Natural killer cell (primary cell): ENCODE results near the gene NSMCE3. TPM values are rescaled to one million over a fixed set of nuclear protein-coding genes. Genes with fewer than 3 reads are reported as not detected.
A peak's percentile ranks its signal among the peaks of the same experiment; 100 is the strongest.

ENCODE experiments used
- ATAC-seq, 3 donors: fragments of 150-1000 bp in 2 of 3; fragments of 200-7000 bp in 1 of 3; cut with Tn5 transposase; 1 replicate in 1 of 3; 2 replicates in 2 of 3; pipeline ENCODE4 v1.10.0; 2021; ENCODE audit warnings: mild to moderate bottlenecking in 2 of 3, moderate library complexity in 2 of 3
- DNase-seq, 2 donors: peaks; one replicate each; pipeline versions ENCODE4 v3.0.0 to v3.0.0-alpha.2; 2013 to 2021; ENCODE audit warnings: mixed read lengths in 1 of 2
- H3K27ac ChIP-seq: one replicate; pipeline ENCODE4 v1.5.1; 2013; ENCODE audit warnings: mild to moderate bottlenecking, low read length
- H3K27me3 ChIP-seq: one replicate; pipeline ENCODE4 v1.6.1; 2013; ENCODE audit warnings: low read length; ENCODE audit not compliant: control insufficient read depth, insufficient read depth
- H3K36me3 ChIP-seq: one replicate; pipeline ENCODE4 v1.6.1; 2013; ENCODE audit warnings: low read length; ENCODE audit not compliant: control insufficient read depth, insufficient read depth
- H3K4me1 ChIP-seq: one replicate; pipeline ENCODE4 v1.6.1; 2013; ENCODE audit warnings: low read length; ENCODE audit not compliant: control insufficient read depth, insufficient read depth
- H3K4me3 ChIP-seq: one replicate; pipeline ENCODE4 v1.5.1; 2013; ENCODE audit warnings: low read length
- H3K9me3 ChIP-seq: one replicate; pipeline ENCODE4 v1.6.1; 2013; ENCODE audit warnings: low read length; ENCODE audit not compliant: control insufficient read depth, insufficient read depth
- H3K27ac Mint-ChIP-seq, 2 donors: one replicate each; pipeline ENCODE4 v1.8.0; 2022; ENCODE audit warnings: mild to moderate bottlenecking in 2 of 2, mixed read lengths in 2 of 2, moderate library complexity in 1 of 2
- H3K27me3 Mint-ChIP-seq, 2 donors: one replicate each; pipeline ENCODE4 v1.8.0; 2022; ENCODE audit warnings: low read depth in 2 of 2, mixed read lengths in 2 of 2
- H3K36me3 Mint-ChIP-seq: one replicate; pipeline ENCODE4 v1.8.0; 2022; ENCODE audit warnings: mixed read lengths
- H3K4me1 Mint-ChIP-seq, 2 donors: one replicate each; pipeline ENCODE4 v1.8.0; 2022; ENCODE audit warnings: mixed read lengths in 2 of 2
- H3K4me3 Mint-ChIP-seq: one replicate; pipeline ENCODE4 v1.8.0; 2022; ENCODE audit warnings: mild to moderate bottlenecking, moderate library complexity, mixed read lengths
- H3K9me3 Mint-ChIP-seq, 2 donors: one replicate each; pipeline ENCODE4 v1.8.0; 2022; ENCODE audit warnings: mixed read lengths in 2 of 2
- WGBS: methylation state at CpG from one replicate; pipeline ENCODE4 v1.1.7; 2013; ENCODE audit warnings: missing lambda C conversion rate; ENCODE audit not compliant: insufficient coverage; 5-methylcytosine and 5-hydroxymethylcytosine counted together
- intact Hi-C: fragments of 100-400 bp; cut with micrococcal nuclease; formaldehyde crosslinking; loops from one replicate; pipeline ENCODE4 v1.14.2; 2022
- total RNA-seq, 4 donors: library from RNA; stranded (reverse); fragments of 120-200 nt in 1 of 4; gene quantifications; one replicate each; pipeline versions ENCODE4 v1.2.3 to v1.2.4, GENCODE V29; 2013 to 2022
- TF ChIP-seq, protein P1 (sequence below): fragments of 200-600 bp; IDR thresholded peaks from one replicate; pipeline ENCODE4 v1.8.0; 2022; ENCODE audit warnings: antibody characterized with exemption

The NSMCE3 gene
- total RNA-seq, 3 donors from 2014 or later (not counting 1 experiment from before 2014, with no cell fraction given): 20.6 to 28.0 (median 22.0) TPM

DNA sequence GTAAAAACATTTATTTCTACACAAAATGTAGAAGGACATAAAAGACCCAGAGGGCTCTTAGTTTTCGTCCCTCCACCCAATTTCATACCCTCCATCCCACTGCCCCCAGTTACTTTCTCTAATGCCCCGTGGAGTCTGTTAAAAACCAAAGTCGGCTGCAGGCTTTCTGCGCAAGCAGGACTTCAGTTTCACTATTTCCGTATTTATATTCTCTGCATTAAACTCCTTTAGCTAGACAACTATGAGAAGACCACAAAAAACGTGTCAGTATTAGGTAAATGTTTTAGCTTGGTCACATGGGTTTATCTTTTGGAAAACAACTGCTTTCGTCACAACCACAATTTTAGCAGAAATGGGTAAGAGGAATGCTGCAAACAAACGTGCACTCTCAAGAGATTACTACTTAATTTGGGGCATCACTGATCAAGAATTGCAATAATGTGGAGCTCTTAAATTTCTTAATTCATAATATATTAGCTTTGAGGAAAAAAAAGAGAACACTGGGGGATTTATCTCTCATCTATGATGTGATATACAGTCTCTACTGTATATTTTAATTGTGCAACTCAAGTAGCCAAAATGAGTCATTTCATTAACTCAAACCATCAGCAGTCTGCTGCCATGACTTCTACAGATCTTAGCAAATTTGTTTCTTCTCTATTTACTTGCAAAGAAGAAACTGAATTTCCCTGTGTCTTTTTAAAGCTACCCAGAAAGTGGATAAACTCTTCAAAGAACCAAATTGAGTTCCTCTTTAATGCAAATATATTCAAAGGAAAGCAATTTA, 740 bp upstream of the NSMCE3 start:
- intact Hi-C loops: no loop called here
- H3K27me3 Mint-ChIP-seq: peaks cover 0 to 2% of the 10 kb centered on the region in 2 donors
- H3K9me3 Mint-ChIP-seq: no peaks in the 10 kb centered on the region
- TF ChIP-seq, protein P1, sequence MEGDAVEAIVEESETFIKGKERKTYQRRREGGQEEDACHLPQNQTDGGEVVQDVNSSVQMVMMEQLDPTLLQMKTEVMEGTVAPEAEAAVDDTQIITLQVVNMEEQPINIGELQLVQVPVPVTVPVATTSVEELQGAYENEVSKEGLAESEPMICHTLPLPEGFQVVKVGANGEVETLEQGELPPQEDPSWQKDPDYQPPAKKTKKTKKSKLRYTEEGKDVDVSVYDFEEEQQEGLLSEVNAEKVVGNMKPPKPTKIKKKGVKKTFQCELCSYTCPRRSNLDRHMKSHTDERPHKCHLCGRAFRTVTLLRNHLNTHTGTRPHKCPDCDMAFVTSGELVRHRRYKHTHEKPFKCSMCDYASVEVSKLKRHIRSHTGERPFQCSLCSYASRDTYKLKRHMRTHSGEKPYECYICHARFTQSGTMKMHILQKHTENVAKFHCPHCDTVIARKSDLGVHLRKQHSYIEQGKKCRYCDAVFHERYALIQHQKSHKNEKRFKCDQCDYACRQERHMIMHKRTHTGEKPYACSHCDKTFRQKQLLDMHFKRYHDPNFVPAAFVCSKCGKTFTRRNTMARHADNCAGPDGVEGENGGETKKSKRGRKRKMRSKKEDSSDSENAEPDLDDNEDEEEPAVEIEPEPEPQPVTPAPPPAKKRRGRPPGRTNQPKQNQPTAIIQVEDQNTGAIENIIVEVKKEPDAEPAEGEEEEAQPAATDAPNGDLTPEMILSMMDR: no peak
- H3K27me3 ChIP-seq: no peaks in the 10 kb centered on the region
- H3K4me1 Mint-ChIP-seq: peaks cover 50 to 51% of the 10 kb centered on the region in 2 donors
- peaks cover 9% of the 10 kb centered on the region for H3K4me1 ChIP-seq
- H3K27ac ChIP-seq: peak overlapping the region; percentile 98
- 0% methylated on average over 6 of the region's 8 CpGs for WGBS
- no peaks in the 10 kb centered on the region for H3K36me3 ChIP-seq
- H3K4me3 Mint-ChIP-seq: peak overlapping the region; percentile 96
- H3K27ac Mint-ChIP-seq: peak overlapping the region; percentile 94 to 95
- H3K36me3 Mint-ChIP-seq: no peaks in the 10 kb centered on the region
- H3K4me3 ChIP-seq: peak overlapping the region; percentile 72
- no peaks in the 10 kb centered on the region for H3K9me3 ChIP-seq
- DNase-seq (peak in 1 of 2 donors; percentile 82), ATAC-seq (peak; percentile 22 to 41 (median 23))

DNA sequence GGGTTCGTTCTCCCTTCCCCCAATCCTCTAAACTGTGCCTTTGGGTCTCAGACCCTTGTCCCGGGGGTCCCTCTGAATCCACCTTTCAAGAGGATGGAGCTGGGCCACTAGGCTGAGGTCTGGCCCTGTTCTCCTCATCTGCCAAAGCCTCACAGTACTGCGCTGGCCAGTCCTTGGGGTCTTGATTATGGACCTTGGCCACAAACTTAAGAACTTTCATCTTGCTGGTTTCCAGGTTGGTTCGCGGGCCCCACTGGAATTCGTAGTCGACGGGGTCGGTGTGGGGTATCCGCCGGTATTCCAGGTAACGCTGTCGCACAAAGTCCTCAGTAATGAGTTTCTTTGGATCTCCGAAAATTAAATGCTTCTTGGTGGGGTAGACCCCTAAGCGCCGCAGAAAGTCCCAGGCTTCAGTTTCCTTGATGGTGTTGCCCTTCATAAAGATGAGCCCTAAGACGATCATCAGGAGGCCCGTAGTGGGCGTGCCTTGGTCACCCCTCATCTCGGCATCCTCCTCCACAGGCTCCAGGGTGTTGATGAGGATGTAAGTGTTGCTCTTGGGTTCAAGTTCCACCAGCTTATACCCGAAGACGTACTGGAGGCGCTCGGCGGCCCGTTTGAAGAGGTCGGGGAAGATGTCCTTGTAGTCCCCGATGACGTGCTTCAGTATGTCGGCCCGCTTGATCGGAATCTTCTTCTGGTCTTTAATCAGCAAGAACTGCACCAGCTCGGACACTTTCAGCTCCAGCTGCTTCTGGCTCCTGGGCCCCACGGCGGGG, 727 bp downstream of the NSMCE3 start:
- H3K27ac ChIP-seq: peak overlapping the region; percentile 98
- peaks cover 0 to 2% of the 10 kb centered on the region in 2 donors for H3K27me3 Mint-ChIP-seq
- H3K4me1 ChIP-seq: peaks cover 9% of the 10 kb centered on the region
- DNase-seq (peak; percentile 54 to 75), ATAC-seq (peak; percentile 35 to 54 (median 42))
- WGBS: 7% methylated on average over 31 of the region's 35 CpGs
- H3K9me3 ChIP-seq: no peaks in the 10 kb centered on the region
- H3K4me3 ChIP-seq: peak overlapping the region; percentile 72
- H3K36me3 Mint-ChIP-seq: no peaks in the 10 kb centered on the region
- peak overlapping the region; percentile 97 for H3K4me3 Mint-ChIP-seq
- TF ChIP-seq, protein P1: no peak
- no peaks in the 10 kb centered on the region for H3K9me3 Mint-ChIP-seq
- peak overlapping the region; percentile 94 to 95 for H3K27ac Mint-ChIP-seq
- no peaks in the 10 kb centered on the region for H3K27me3 ChIP-seq
- intact Hi-C loops: no loop called here
- H3K4me1 Mint-ChIP-seq: peaks cover 50 to 51% of the 10 kb centered on the region in 2 donors
- no peaks in the 10 kb centered on the region for H3K36me3 ChIP-seq

DNA sequence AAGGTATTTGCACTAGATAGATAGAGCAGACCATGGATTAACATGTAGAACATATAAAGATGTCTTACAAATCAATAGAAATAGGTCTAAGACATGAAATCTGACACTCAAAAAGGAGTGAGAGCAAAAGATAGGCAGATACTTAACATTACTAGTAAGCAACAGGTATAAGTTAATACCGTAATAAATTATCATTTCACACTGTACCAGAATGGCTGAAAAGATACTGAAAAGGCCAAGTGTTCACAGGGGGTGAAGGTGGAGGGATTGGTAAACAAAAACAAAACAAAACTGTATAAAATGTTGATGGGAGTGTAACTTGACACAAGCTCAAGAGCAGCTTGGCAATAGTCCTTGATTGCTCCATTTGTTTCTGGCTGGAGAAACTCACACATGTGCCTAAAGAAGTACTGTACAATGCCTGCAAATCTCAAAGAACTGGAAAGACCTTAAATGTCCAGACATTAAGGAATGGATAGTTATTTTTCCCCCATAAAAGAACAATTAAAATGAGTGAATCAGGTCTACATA, 3.5 kb downstream of the NSMCE3 start:
- Histone ChIP-seq H3K4me1 (peaks cover 9% of the 10 kb centered on the region), H3K4me3 (no peak overlapping the region), H3K9me3 (no peaks in the 10 kb centered on the region), H3K27ac (no peak overlapping the region), H3K27me3 (no peaks in the 10 kb centered on the region), H3K36me3 (no peaks in the 10 kb centered on the region)
- intact Hi-C loops: no loop called here
- DNase-seq (no peak), ATAC-seq (no peak)
- H3K27me3 Mint-ChIP-seq: no peaks in the 10 kb centered on the region
- TF ChIP-seq, protein P1: no peak
- no CpG with 5 or more reads among the region's 1 CpG for WGBS
- peak overlapping the region; percentile 0 to 10 for H3K27ac Mint-ChIP-seq
- H3K4me1 Mint-ChIP-seq: peaks cover 50 to 51% of the 10 kb centered on the region in 2 donors
- no peaks in the 10 kb centered on the region for H3K36me3 Mint-ChIP-seq
- H3K4me3 Mint-ChIP-seq: no peak overlapping the region
- no peaks in the 10 kb centered on the region for H3K9me3 Mint-ChIP-seq
